Sigmoid colon (tissue), 7 donors: ENCODE results near the gene XAGE1B. TPM values are rescaled to one million over a fixed set of nuclear protein-coding genes. Genes with fewer than 3 reads are reported as not detected.
"Not testable (repeated sequence)": the region's sequence is repeated elsewhere in the genome, so short reads cannot be mapped to it uniquely, and the experiment has no call there.

Experiments used
- DNase-seq: peaks from one replicate; pipeline ENCODE4 v3.0.0-alpha.2; 2019
- H3K27ac ChIP-seq, 4 donors: fragments of 200-600 bp; sonication (generic); one replicate each; pipeline ENCODE4 v1.5.1; 2016 to 2019; ENCODE audit warnings: mild to moderate bottlenecking in 1 of 4
- H3K27me3 ChIP-seq, 3 donors: fragments of 200-600 bp; sonication (generic); one replicate each; pipeline ENCODE4 v1.5.1; 2019; ENCODE audit warnings: mild to moderate bottlenecking in 1 of 3
- H3K36me3 ChIP-seq, 4 donors: fragments of 200-600 bp; sonication (generic); one replicate each; pipeline ENCODE4 v1.5.1; 2016 to 2019
- H3K4me1 ChIP-seq, 4 donors: fragments of 200-600 bp; sonication (generic); one replicate each; pipeline ENCODE4 v1.5.1; 2017 to 2019
- H3K4me3 ChIP-seq, 4 donors: fragments of 200-600 bp; sonication (generic); one replicate each; pipeline ENCODE4 v1.5.1; 2017 to 2019; ENCODE audit warnings: mild to moderate bottlenecking in 2 of 4, moderate library complexity in 1 of 4
- H3K9me3 ChIP-seq, 4 donors: fragments of 200-600 bp in 3 of 4; sonication (generic) in 3 of 4; one replicate each; pipeline versions ENCODE4 v1.5.1 to v1.6.1; 2013 to 2019
- EP300 ChIP-seq, 4 donors: sonication (generic); formaldehyde crosslinking; IDR thresholded peaks; one replicate each; pipeline ENCODE4 v1.6.1; 2017; ENCODE audit warnings: antibody characterized with exemption in 4 of 4
- POLR2A ChIP-seq, 2 donors: fragments of 450-650 bp; IDR thresholded peaks; one replicate each; pipeline ENCODE4 v1.6.1; 2016; ENCODE audit warnings: antibody characterized with exemption in 2 of 2, mild to moderate bottlenecking in 2 of 2, moderate library complexity in 2 of 2
- POLR2AphosphoS5 ChIP-seq, 4 donors: sonication (generic); formaldehyde crosslinking; IDR thresholded peaks; one replicate each; pipeline ENCODE4 v1.6.1; 2017; ENCODE audit warnings: antibody characterized with exemption in 4 of 4
- WGBS, 2 donors: extraction: QIAGEN DNeasy Blood & Tissue Kit; methylation state at CpG; one replicate each; pipeline ENCODE4 v1.1.7; 2013; 5-methylcytosine and 5-hydroxymethylcytosine counted together
- intact Hi-C: fragments of 100-400 bp; cut with DNase I; formaldehyde crosslinking; loops from one replicate; pipeline ENCODE4 v1.15.1; 2023
- polyA plus RNA-seq, 3 donors: library from polyadenylated mRNA; stranded (reverse); fragments of 200-250 nt; gene quantifications; one replicate each; pipeline ENCODE4 v1.2.3, GENCODE V29; 2013
- total RNA-seq, 4 donors: library from RNA; depleted of rRNA; stranded (reverse); fragments of >200 nt; gene quantifications; one replicate each; pipeline ENCODE4 v1.1.0, GENCODE V29; 2016
- TF ChIP-seq, protein P1 (sequence below), 4 experiments: fragments of 450-650 bp in 3 of 4; fragments of 200-600 bp in 1 of 4; IDR thresholded peaks; one replicate each; pipeline ENCODE4 v1.5.1; 2016 to 2019; ENCODE audit warnings: antibody characterized with exemption in 4 of 4, mild to moderate bottlenecking in 3 of 4, moderate library complexity in 2 of 4
- donor health status: healthy with polysubstance abuse.
- donor health status: Bipolar disorder and iron deficiency.
- donor health status: healthy.

The XAGE1B gene
- total and polyA plus RNA-seq, 7 donors = not detected

DNA sequence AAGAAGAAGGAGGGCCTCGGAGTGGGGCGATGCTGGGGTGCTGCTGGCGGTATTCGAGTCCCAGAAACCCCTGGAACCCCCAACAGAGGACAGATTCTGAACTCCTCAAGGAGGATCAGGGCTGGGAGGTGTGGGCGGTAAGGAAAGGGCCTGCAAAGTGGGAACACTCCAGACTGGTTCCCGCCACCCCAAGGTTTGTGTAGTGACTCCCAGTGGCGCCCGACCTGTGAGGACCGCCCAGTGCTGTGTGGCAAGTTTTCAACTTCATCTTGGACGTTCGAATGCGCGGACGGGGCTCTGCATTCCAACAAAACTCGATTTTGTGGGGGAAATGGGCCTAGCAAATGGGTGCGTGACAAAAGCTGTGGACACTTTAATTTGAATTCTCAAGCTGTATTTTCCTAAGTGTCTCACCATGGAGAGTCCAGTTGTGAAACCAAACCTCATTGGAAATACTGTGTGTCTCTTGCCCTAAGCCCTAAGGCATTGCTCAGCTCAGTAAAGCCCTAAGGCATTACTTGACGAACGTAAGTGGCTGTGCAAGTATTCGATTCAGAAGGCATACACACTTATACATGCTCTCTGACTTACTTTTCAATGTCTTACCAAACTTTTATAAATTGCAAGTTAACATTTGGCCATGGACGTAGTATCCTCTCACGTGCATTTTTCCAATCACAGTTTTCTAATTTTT is 27.4 kb upstream of the XAGE1B start:
- TF ChIP-seq EP300 (IDR thresholded peaks at IDR 0.05) (no peak), POLR2AphosphoS5 (IDR thresholded peaks at IDR 0.05) (no peak), POLR2A (IDR thresholded peaks at IDR 0.05) (no peak)
- TF ChIP-seq, protein P1, sequence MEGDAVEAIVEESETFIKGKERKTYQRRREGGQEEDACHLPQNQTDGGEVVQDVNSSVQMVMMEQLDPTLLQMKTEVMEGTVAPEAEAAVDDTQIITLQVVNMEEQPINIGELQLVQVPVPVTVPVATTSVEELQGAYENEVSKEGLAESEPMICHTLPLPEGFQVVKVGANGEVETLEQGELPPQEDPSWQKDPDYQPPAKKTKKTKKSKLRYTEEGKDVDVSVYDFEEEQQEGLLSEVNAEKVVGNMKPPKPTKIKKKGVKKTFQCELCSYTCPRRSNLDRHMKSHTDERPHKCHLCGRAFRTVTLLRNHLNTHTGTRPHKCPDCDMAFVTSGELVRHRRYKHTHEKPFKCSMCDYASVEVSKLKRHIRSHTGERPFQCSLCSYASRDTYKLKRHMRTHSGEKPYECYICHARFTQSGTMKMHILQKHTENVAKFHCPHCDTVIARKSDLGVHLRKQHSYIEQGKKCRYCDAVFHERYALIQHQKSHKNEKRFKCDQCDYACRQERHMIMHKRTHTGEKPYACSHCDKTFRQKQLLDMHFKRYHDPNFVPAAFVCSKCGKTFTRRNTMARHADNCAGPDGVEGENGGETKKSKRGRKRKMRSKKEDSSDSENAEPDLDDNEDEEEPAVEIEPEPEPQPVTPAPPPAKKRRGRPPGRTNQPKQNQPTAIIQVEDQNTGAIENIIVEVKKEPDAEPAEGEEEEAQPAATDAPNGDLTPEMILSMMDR (IDR thresholded peaks at IDR 0.05) = no peak
- WGBS, 2 donors = 94 to 95% methylated on average over 21 of the region's 21 CpGs
- no peak for DNase-seq

GRCh38 chrX:52542311-52542710 is 25.4 kb upstream of the XAGE1B start:
- Histone ChIP-seq H3K4me3 (no peak overlapping the region), H3K9me3 (no peaks in the 10 kb centered on the region), H3K27me3 (no peaks in the 10 kb centered on the region), H3K27ac (no peak overlapping the region), H3K36me3 (no peaks in the 10 kb centered on the region), H3K4me1 (no peaks in the 10 kb centered on the region)
- WGBS, 2 donors = 75% methylated on average over 6 of the region's 6 CpGs
- intact Hi-C loops = no loop called here
- DNase-seq = no peak
- TF ChIP-seq POLR2AphosphoS5 (IDR thresholded peaks at IDR 0.05) (no peak), EP300 (IDR thresholded peaks at IDR 0.05) (no peak), POLR2A (IDR thresholded peaks at IDR 0.05) (no peak)
- TF ChIP-seq, protein P1 (IDR thresholded peaks at IDR 0.05) = no peak

More for the DNA sequence above, 27.4 kb upstream of the XAGE1B start:
- no peak overlapping the region for H3K27ac ChIP-seq
- H3K4me1 ChIP-seq = no peaks in the 10 kb centered on the region
- H3K36me3 ChIP-seq = no peaks in the 10 kb centered on the region
- intact Hi-C loops = no loop called here
- H3K9me3 ChIP-seq = no peaks in the 10 kb centered on the region
- no peaks in the 10 kb centered on the region for H3K27me3 ChIP-seq
- H3K4me3 ChIP-seq = no peak overlapping the region

GRCh38 chrX:52541051-52541450 is 24.2 kb upstream of the XAGE1B start:
- WGBS, 2 donors = 35 to 70% methylated on average over 4 of the region's 4 CpGs
- intact Hi-C loops, DNase-seq, H3K9me3 ChIP-seq, H3K36me3 ChIP-seq, H3K27me3 ChIP-seq, H3K4me3 ChIP-seq, H3K4me1 ChIP-seq, H3K27ac ChIP-seq: not testable (repeated sequence)

GRCh38 chrX:52516110-52516986 is 515 bp downstream of the XAGE1B start:
- H3K4me1 ChIP-seq, H3K9me3 ChIP-seq, DNase-seq, H3K27me3 ChIP-seq, intact Hi-C loops, H3K4me3 ChIP-seq, H3K27ac ChIP-seq, H3K36me3 ChIP-seq: not testable (repeated sequence)
- no CpG with 5 or more reads among the region's 27 CpGs for WGBS, 2 donors

- not testable (repeated sequence) for H3K36me3 ChIP-seq, H3K27ac ChIP-seq
- no CpG with 5 or more reads among the region's 6 CpGs for WGBS, 2 donors
Observed at GRCh38 chrX:52511126-52511525, 5.7 kb downstream of the XAGE1B start.

GRCh38 chrX:52509916-52510315 is 6.9 kb downstream of the XAGE1B start:
- Histone ChIP-seq H3K27me3 (no peaks in the 10 kb centered on the region), H3K9me3 (no peaks in the 10 kb centered on the region), H3K4me1 (no peaks in the 10 kb centered on the region), H3K36me3 (no peaks in the 10 kb centered on the region), H3K4me3 (no peak overlapping the region), H3K27ac (no peak overlapping the region)
- DNase-seq = no peak
- 80 to 89% methylated on average over 6 of the region's 6 CpGs for WGBS, 2 donors
- TF ChIP-seq EP300 (IDR thresholded peaks at IDR 0.05) (no peak), POLR2AphosphoS5 (IDR thresholded peaks at IDR 0.05) (no peak), POLR2A (IDR thresholded peaks at IDR 0.05) (no peak)
- TF ChIP-seq, protein P1 (IDR thresholded peaks at IDR 0.05) = no peak
- intact Hi-C loops = no loop called here

More at GRCh38 chrX:52511126-52511525, 5.7 kb downstream of the XAGE1B start:
- H3K9me3 ChIP-seq, H3K4me3 ChIP-seq, intact Hi-C loops, H3K4me1 ChIP-seq, H3K27me3 ChIP-seq, DNase-seq: not testable (repeated sequence)
